Measurements from ENCODE around the gene GPR39.

DNA sequence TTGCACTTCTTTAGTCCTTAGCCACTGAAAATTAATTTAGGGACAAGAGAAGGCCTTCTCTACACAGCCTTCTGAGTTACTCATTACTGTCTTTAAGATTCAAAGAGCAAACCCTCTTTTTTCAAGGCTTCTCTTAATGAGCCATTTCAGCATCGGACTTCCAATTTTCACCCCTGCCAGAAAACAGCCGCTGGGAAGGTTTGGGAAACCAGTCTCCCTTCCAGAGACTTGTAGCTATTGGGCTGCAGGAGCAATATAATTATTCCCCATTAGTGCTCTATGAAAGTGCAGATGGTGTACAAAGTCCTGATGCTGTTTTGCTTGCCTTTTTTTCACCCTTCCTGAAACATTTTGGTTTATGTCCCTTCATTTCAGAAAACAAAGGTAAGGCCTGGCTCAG lies 79.3 kb downstream of the GPR39 start:
- TF ChIP-seq, protein P1, sequence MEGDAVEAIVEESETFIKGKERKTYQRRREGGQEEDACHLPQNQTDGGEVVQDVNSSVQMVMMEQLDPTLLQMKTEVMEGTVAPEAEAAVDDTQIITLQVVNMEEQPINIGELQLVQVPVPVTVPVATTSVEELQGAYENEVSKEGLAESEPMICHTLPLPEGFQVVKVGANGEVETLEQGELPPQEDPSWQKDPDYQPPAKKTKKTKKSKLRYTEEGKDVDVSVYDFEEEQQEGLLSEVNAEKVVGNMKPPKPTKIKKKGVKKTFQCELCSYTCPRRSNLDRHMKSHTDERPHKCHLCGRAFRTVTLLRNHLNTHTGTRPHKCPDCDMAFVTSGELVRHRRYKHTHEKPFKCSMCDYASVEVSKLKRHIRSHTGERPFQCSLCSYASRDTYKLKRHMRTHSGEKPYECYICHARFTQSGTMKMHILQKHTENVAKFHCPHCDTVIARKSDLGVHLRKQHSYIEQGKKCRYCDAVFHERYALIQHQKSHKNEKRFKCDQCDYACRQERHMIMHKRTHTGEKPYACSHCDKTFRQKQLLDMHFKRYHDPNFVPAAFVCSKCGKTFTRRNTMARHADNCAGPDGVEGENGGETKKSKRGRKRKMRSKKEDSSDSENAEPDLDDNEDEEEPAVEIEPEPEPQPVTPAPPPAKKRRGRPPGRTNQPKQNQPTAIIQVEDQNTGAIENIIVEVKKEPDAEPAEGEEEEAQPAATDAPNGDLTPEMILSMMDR (IDR thresholded peaks at IDR 0.05), result no peak
- TF ChIP-seq POLR2A (IDR thresholded peaks at IDR 0.05; ENCODE audit: low read depth) (no peak), EP300 (IDR thresholded peaks at IDR 0.05) (no peak), POLR2AphosphoS5 (IDR thresholded peaks at IDR 0.05) (no peak)

Data from esophagus muscularis mucosa (tissue), 4 donors.